Gastroesophageal sphincter (tissue), 3 donors: Measurements from ENCODE around the gene GTF2H2.
"Not testable (repeated sequence)": the region's sequence is repeated elsewhere in the genome, so short reads cannot be mapped to it uniquely, and the experiment has no call there.

ENCODE experiments used
- CTCF ChIP-seq, 4 experiments: fragments of 200-600 bp in 2 of 4; fragments of 450-650 bp in 2 of 4; sonication (generic) in 1 of 4; IDR thresholded peaks; one replicate each; pipeline ENCODE4 v1.5.1; 2017 to 2019; ENCODE audit warnings: antibody characterized with exemption in 4 of 4, mild to moderate bottlenecking in 2 of 4, moderate library complexity in 2 of 4
- EP300 ChIP-seq: sonication (generic); formaldehyde crosslinking; IDR thresholded peaks from one replicate; pipeline ENCODE4 v1.6.1; 2017; ENCODE audit warnings: antibody characterized with exemption, mild to moderate bottlenecking
- POLR2A ChIP-seq, 2 donors: fragments of 450-650 bp; IDR thresholded peaks; one replicate each; pipeline ENCODE4 v1.6.1; 2017; ENCODE audit warnings: antibody characterized with exemption in 2 of 2, mild to moderate bottlenecking in 2 of 2, moderate library complexity in 1 of 2

- not testable (repeated sequence) for TF ChIP-seq CTCF (IDR thresholded peaks at IDR 0.05); EP300; POLR2A (IDR thresholded peaks at IDR 0.05)
Measured at GRCh38 chr5:71097930-71098203, 30.4 kb upstream of the GTF2H2 start.
